NCI-H345 treated with DMSO at 0.1 percent for 48 hours (cell line): ENCODE results near the gene KMT2E.
"Not testable (repeated sequence)": the region's sequence is repeated elsewhere in the genome, so short reads cannot be mapped to it uniquely, and the experiment has no call there.

ENCODE experiments used
- DNase-seq: peaks from one replicate; lab custom pipeline; 2025; ENCODE audit not compliant: unreplicated experiment; lab: John Stamatoyannopoulos, UW

KMT2E gene, protein sequence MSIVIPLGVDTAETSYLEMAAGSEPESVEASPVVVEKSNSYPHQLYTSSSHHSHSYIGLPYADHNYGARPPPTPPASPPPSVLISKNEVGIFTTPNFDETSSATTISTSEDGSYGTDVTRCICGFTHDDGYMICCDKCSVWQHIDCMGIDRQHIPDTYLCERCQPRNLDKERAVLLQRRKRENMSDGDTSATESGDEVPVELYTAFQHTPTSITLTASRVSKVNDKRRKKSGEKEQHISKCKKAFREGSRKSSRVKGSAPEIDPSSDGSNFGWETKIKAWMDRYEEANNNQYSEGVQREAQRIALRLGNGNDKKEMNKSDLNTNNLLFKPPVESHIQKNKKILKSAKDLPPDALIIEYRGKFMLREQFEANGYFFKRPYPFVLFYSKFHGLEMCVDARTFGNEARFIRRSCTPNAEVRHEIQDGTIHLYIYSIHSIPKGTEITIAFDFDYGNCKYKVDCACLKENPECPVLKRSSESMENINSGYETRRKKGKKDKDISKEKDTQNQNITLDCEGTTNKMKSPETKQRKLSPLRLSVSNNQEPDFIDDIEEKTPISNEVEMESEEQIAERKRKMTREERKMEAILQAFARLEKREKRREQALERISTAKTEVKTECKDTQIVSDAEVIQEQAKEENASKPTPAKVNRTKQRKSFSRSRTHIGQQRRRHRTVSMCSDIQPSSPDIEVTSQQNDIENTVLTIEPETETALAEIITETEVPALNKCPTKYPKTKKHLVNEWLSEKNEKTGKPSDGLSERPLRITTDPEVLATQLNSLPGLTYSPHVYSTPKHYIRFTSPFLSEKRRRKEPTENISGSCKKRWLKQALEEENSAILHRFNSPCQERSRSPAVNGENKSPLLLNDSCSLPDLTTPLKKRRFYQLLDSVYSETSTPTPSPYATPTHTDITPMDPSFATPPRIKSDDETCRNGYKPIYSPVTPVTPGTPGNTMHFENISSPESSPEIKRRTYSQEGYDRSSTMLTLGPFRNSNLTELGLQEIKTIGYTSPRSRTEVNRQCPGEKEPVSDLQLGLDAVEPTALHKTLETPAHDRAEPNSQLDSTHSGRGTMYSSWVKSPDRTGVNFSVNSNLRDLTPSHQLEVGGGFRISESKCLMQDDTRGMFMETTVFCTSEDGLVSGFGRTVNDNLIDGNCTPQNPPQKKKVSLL (N-terminal part only)

GRCh38 chr7:105013816-105014692 is at the start of gene KMT2E:
Gene KMT2E, plus strand, starts transcription at chr7:105014205. Its CDS starts 26,748 bp downstream, at chr7:105040953.
- peak; percentile 76 for DNase-seq

DNA sequence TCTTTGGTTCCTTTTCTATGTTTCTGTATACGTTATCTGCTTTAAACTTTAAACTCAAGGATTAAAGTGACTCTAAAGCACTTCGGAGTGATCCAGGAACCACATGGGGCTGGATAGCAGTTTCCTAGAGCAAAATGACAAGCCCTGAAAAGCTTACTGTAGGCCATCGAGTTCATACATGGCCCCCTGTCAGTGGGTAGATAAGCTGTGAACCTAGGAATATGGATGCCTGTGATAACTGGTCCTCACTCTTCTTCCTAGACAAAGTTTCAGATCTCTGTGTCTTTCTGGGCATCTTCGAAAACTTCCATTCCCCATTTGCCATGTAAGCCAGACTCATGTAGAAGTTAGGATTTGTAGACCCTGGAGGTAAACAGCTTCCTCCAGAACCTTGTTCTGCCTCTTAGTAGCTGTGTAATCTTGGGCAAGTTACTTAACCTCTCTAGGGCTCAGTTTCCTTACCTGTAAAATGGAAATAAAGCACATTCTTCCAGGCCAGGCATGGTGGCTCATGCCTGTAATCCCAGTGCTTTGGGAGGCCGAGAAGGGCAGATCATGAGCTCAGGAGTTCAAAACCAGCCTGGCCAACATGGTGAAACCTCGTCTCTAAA is 49.3 kb upstream of the KMT2E start:
- no peak for DNase-seq

DNA sequence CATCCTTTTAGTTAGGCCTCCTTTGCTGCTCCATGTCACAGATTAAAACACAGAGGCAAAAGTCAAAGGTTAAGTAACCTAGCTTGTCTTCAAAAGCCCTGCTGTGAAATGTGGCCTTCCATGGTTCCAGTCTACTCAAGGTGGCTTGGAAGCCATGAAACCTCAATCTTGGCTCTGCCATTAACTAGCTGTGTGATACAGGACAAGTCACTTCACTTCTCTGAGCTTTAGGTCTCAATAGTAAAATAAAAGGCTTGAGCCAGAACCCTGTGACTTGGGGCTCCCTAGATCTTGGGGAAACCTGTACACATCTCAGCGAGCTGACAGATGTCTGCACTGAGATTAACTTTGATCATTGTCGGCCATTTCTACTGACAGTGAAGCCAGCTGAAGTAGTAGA is 48.0 kb upstream of the KMT2E start:
- DNase-seq = no peak

GRCh38 chr7:104967088-104967487 is 46.9 kb upstream of the KMT2E start:
- DNase-seq = no peak

GRCh38 chr7:104967595-104967994 is 46.4 kb upstream of the KMT2E start:
- DNase-seq = no peak

DNA sequence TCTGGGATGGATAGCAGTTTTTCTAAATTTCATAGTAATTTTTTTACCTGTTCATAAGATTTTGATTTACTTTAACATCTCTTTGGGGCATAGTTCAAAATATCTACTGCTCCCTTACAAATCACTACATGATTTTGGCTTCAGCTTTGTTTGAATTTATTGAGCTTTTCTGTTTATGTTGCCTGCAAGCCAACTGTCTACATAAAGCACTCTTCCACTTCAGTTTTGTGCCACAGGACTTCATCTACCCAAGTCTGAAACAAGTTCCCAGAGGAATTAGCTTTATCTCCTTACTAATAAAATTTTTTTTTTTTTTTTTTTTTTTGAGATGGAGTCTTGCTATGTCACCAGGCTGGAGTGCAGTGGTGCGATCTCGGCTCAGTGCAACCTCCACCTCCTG is 45.4 kb upstream of the KMT2E start:
- DNase-seq = no peak

DNA sequence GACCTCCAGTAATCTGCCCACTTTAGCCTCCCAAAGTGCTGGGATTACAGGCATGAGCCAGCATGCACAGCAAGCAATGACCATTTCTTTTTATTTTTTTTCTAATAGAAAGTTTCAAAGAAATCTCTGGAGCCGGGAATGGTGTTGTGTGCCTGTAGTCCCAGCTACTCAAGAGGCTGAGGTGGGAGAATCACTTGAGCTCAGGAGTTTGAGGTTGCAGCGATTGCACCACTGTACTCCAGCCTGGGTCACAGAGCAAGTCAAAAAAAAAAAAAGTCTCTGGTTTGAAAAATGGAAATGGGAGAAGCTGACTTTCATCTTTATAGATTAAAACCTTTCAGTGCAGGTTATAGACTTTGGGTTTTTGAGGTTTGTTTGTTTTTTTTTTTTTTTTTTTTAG is 44.8 kb upstream of the KMT2E start:
- no peak for DNase-seq

- DNase-seq = no peak
Measured at GRCh38 chr7:104971290-104972071, 42.5 kb upstream of the KMT2E start.

DNA sequence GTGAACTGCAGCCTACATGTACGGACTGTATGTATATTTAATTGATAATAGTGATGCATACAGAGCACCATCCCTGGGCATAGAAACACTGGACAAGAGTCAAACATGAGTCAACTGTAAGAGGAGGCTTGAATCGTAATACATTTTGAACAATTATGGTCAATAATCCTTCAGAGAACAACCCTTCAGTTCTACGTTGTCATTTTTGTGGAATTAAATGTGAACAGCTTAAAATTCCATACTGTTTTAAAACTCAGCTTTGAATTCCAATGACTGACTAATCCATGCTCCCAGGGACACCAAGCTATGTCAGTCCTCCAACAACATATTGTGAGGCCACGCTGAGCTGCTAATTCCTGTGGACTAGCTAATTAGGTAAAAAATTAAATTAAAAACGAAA is 41.5 kb upstream of the KMT2E start:
- no peak for DNase-seq

DNA sequence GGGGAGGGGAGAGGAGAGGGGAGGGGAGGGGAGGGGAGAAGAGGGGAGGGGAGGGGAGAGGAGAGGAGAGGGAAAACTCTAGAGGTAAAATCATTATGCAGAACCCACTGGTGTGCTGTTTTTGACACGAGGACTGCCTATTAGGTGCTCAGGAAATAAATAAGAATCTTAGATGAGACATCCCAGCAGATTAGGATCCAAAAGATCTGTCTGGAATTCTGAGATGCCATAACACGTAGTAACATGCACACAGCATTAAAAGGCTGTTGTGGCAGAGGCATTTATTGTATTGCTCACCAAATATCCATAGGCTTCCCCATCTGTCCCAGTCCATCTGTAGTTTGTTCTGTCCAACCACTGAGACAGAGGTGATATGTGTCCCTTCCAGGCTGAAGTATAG is 40.8 kb upstream of the KMT2E start:
- no peak for DNase-seq

DNA sequence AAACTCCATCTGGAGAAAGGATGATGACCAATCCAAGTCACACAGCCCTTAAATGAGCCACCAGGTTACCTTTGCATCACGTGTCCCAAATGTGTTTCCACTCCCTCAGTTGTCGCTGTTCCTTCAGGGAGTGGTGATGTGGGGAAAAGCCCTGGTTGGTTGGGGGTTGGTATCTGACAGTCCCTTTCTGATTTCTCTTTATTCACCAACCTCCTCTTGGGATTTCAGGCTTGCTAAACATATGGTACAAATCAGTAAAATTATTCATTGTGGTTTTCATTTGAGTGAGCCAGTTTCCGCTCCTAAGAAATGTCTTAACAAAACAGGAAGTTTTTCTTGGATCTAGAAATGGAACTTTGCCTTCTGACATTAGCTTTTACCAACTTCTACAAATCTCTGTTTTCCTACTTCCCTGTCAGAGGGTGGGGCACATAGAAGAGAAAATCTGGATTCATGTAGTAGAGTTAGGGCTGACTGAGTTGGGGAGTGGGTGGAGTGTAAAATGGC is 40.0 kb upstream of the KMT2E start:
- no peak for DNase-seq

- not testable (repeated sequence) for DNase-seq
Measured at GRCh38 chr7:104975553-104975952, 38.5 kb upstream of the KMT2E start.

DNA sequence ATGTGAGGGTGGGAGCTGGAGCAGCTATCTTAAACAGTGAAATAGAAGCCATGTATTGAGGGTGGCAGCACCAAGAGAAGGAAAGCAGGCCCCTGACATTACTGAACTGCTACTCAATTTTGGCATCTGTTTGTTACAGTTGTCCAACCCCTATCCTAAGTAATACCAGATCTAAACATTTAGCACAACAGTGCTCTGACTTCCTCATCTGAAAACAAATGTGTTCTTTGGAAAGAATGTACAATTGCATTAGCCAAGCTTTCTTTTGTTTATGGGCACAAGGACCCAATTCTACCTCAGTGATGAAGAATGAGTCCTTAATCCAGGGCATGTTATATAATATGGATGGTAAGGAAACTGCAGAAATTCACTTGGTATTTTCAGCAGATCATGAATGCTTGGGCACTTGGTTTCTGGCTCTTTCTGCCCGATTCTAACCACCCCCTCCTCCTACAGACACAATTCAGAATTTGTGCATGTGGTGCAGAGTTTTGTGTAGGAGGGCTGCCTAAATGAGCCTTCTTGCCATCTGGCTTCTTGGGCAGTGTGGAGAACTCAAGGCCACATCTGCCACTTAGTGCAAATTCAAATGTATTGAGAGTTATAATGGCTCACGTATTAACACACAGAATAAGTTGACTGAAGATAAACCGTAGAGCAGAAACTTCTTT is 36.9 kb upstream of the KMT2E start:
- no peak for DNase-seq

- DNase-seq = no peak
Measured at GRCh38 chr7:104978460-104978859, 35.5 kb upstream of the KMT2E start.

DNA sequence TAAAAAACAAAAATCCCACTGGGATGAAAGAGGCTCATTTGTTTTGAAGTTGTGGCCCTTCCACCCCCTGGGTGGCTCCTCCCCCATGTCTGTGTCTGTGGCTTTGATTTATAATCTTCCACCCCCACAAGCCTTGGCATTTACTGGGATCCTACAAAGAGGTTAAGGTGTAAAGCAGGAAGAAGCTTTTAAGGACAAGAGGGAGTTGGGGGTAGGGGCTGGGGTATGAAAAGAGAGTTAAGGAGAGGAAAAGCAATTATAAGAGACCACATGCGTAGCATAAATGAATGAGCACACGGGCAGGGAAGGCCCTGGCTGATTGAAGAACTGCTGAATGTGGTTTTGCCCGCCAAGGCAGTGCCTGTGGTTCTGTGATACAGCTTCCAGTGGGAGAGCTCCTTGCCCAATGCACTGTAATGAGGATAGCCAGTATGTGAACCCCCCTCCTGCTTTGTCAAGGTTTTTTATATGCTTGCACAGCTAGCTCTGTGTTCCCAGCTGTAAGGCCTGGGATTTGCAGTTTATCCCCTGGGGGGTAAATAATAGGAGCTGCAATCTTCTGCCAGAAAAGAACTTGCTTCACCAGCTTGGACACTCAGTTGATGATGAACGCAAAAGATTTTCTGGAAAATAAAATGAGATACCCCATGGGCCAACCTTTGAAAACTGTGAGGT is 34.7 kb upstream of the KMT2E start:
- DNase-seq = no peak

GRCh38 chr7:104980440-104980839 is 33.6 kb upstream of the KMT2E start:
- DNase-seq = no peak

- DNase-seq = peak; percentile 63
Measured at GRCh38 chr7:104980841-104981671, 32.9 kb upstream of the KMT2E start.
